ENCODE measurements around the gene RIGI. TPM values are rescaled to one million over a fixed set of nuclear protein-coding genes. Genes with fewer than 3 reads are reported as not detected.

Gene RIGI
- total and polyA plus RNA-seq, 2 of the 13 experiments (the other 11 are each of a cell fraction or from before 2014, with no cell fraction given): 3.0 to 8.2 TPM

GRCh38 chr9:32483343-32483742 is 42.7 kb downstream of the RIGI start:
- H4K20me1 ChIP-seq (ENCODE audit: insufficient read depth, low read length): no peaks in the 10 kb centered on the region
- in situ Hi-C loops (cut with HindIII; ENCODE audit: extremely low pct_ligation_motif_present, low pct_unique_long_range_greater_than_20kb) (no loop called here), intact Hi-C loops (cut with micrococcal nuclease; ENCODE audit: unreplicated experiment) (no loop called here)
- FAIRE-seq (no peak), ATAC-seq (no peak), DNase-seq (ENCODE audit: low spot score) (no peak)
- no peaks in the 10 kb centered on the region for H3K9me3 ChIP-seq (ENCODE audit: low read length)
- H3K4me2 ChIP-seq (ENCODE audit: low read depth, low read length): no peak overlapping the region
- peaks cover 17% of the 10 kb centered on the region for H3K4me1 ChIP-seq (ENCODE audit: insufficient read depth, low read length)
- no peaks in the 10 kb centered on the region for H3K79me2 ChIP-seq (ENCODE audit: insufficient read depth, low read length)
- WGBS (ENCODE audit: low lambda C conversion rate): 95% methylated on average over 4 of the region's 4 CpGs
- POLR2A ChIA-PET: no interaction called here
- H3K4me3 ChIP-seq (replicated peaks in 1 of 3; ENCODE audit: insufficient read depth in 1 of 3, low read depth in 2 of 3, low read length in 3 of 3): no peak overlapping the region
- no peak overlapping the region for H3K27ac ChIP-seq (ENCODE audit: extremely low read length, insufficient read depth, low read length)
- H3K36me3 ChIP-seq (replicated peaks in 1 of 2; ENCODE audit: control insufficient read depth in 1 of 2, insufficient read depth in 2 of 2, low read length in 2 of 2): peaks cover 5 to 32% of the 10 kb centered on the region in 2 experiments
- BruUV-seq (replicated peaks): no TSS peak
- CTCF ChIA-PET (ENCODE audit: low intra/inter-chr PET ratio, low total read pairs): no interaction called here
- no peak overlapping the region for H2AFZ ChIP-seq (ENCODE audit: low read length)
- H3K9ac ChIP-seq (ENCODE audit: insufficient read depth, low read depth, low read length): no peak overlapping the region
- no peaks in the 10 kb centered on the region for H3K27me3 ChIP-seq (ENCODE audit: control insufficient read depth in 1 of 2, insufficient read depth in 2 of 2, low read length in 2 of 2)
- no peak for TF ChIP-seq TP53 (CRISPR knock-in tag; conservative IDR thresholded peaks at IDR 0.05)
- TF ChIP-seq GPBP1L1 (CRISPR knock-in tag; IDR thresholded peaks at IDR 0.05): no peak
- TF ChIP-seq ZNF766 (CRISPR knock-in tag; IDR thresholded peaks at IDR 0.05; ENCODE audit: borderline replicate concordance): no peak
- no peak for TF ChIP-seq ZNF839 (CRISPR knock-in tag; IDR thresholded peaks at IDR 0.05; ENCODE audit: borderline replicate concordance)
- no peak for TF ChIP-seq ZNF570 (CRISPR knock-in tag; IDR thresholded peaks at IDR 0.05; ENCODE audit: borderline replicate concordance)
- no peak for TF ChIP-seq ZNF674 (CRISPR knock-in tag; IDR thresholded peaks at IDR 0.05; ENCODE audit: low read depth)
- no peak for TF ChIP-seq PATZ1 (CRISPR knock-in tag; IDR thresholded peaks at IDR 0.05)
- no peak for TF ChIP-seq ZNF343 (CRISPR knock-in tag; IDR thresholded peaks at IDR 0.05)
- TF ChIP-seq MXI1 (IDR thresholded peaks at IDR 0.05; ENCODE audit: borderline replicate concordance, low read depth, low read length): no peak
- no peak for TF ChIP-seq MXD3 (CRISPR knock-in tag; IDR thresholded peaks at IDR 0.05)
- TF ChIP-seq PRMT3 (CRISPR knock-in tag; IDR thresholded peaks at IDR 0.05; ENCODE audit: borderline replicate concordance, low read depth): no peak
- no peak for TF ChIP-seq TRIM22 (IDR thresholded peaks at IDR 0.05)
- TF ChIP-seq ZBTB7A (CRISPR knock-in tag; IDR thresholded peaks at IDR 0.05): no peak
- no peak for TF ChIP-seq ONECUT2 (CRISPR knock-in tag; IDR thresholded peaks at IDR 0.05)
- no peak for TF ChIP-seq ZNF431 (CRISPR knock-in tag; IDR thresholded peaks at IDR 0.05; ENCODE audit: borderline replicate concordance, low read depth)
- no peak for TF ChIP-seq TFDP1 (CRISPR knock-in tag; IDR thresholded peaks at IDR 0.05; ENCODE audit: borderline replicate concordance)
- no peak for TF ChIP-seq SNAPC2 (CRISPR knock-in tag; IDR thresholded peaks at IDR 0.05)

Measured in HepG2 (cell line).